ENCODE results near the gene VWF.
"Not testable (repeated sequence)": the region's sequence is repeated elsewhere in the genome, so short reads cannot be mapped to it uniquely, and the experiment has no call there.

VWF gene

GRCh38 chr12:6112004-6112403, 12.5 kb downstream of the VWF start:
- no peak overlapping the region for H3K4me3 ChIP-seq (ENCODE audit: insufficient read length, low read depth)
- H3K9ac ChIP-seq (ENCODE audit: insufficient read length, low read depth) = no peak overlapping the region
- no peaks in the 10 kb centered on the region for H3K9me3 ChIP-seq (ENCODE audit: insufficient read depth, low read length)
- no peak for DNase-seq (ENCODE audit: low read depth, low spot score)
- no peaks in the 10 kb centered on the region for H3K27me3 ChIP-seq (ENCODE audit: insufficient read depth, insufficient read length)
- H3K4me1 ChIP-seq (ENCODE audit: insufficient read depth, insufficient read length) = peaks cover 13% of the 10 kb centered on the region
- TF ChIP-seq ZNF274 (IDR thresholded peaks at IDR 0.05; ENCODE audit: low read depth, low read length) (no peak), YY1 (IDR thresholded peaks at IDR 0.05; ENCODE audit: insufficient read depth, insufficient read length) (no peak), SUZ12 (IDR thresholded peaks at IDR 0.05; ENCODE audit: extremely low read depth, insufficient read depth, insufficient read length) (no peak)
- no peaks in the 10 kb centered on the region for H3K36me3 ChIP-seq (ENCODE audit: insufficient read depth, insufficient read length, low read length)

- Histone ChIP-seq H3K4me3 (ENCODE audit: insufficient read length, low read depth) (no peak overlapping the region), H3K4me1 (ENCODE audit: insufficient read depth, insufficient read length) (peaks cover 4% of the 10 kb centered on the region), H3K36me3 (ENCODE audit: insufficient read depth, insufficient read length, low read length) (no peaks in the 10 kb centered on the region), H3K9ac (ENCODE audit: insufficient read length, low read depth) (no peak overlapping the region), H3K9me3 (ENCODE audit: insufficient read depth, low read length) (no peaks in the 10 kb centered on the region), H3K27me3 (ENCODE audit: insufficient read depth, insufficient read length) (no peaks in the 10 kb centered on the region)
- DNase-seq (ENCODE audit: low read depth, low spot score) = no peak
- TF ChIP-seq ZNF274 (IDR thresholded peaks at IDR 0.05; ENCODE audit: low read depth, low read length) (no peak), YY1 (IDR thresholded peaks at IDR 0.05; ENCODE audit: insufficient read depth, insufficient read length) (no peak), SUZ12 (IDR thresholded peaks at IDR 0.05; ENCODE audit: extremely low read depth, insufficient read depth, insufficient read length) (no peak)
Observed at GRCh38 chr12:6110006-6110405, 14.5 kb downstream of the VWF start.

- DNase-seq (ENCODE audit: low read depth, low spot score) = no peak
Observed at GRCh38 chr12:6106218-6106617, 18.3 kb downstream of the VWF start.

GRCh38 chr12:6104842-6105241, 19.6 kb downstream of the VWF start:
- H3K4me3 ChIP-seq (ENCODE audit: insufficient read length, low read depth) = no peak overlapping the region
- no peaks in the 10 kb centered on the region for H3K36me3 ChIP-seq (ENCODE audit: insufficient read depth, insufficient read length, low read length)
- no peak for DNase-seq (ENCODE audit: low read depth, low spot score)
- no peaks in the 10 kb centered on the region for H3K9me3 ChIP-seq (ENCODE audit: insufficient read depth, low read length)
- no peaks in the 10 kb centered on the region for H3K4me1 ChIP-seq (ENCODE audit: insufficient read depth, insufficient read length)
- TF ChIP-seq SUZ12 (IDR thresholded peaks at IDR 0.05; ENCODE audit: extremely low read depth, insufficient read depth, insufficient read length) (no peak), YY1 (IDR thresholded peaks at IDR 0.05; ENCODE audit: insufficient read depth, insufficient read length) (no peak), ZNF274 (IDR thresholded peaks at IDR 0.05; ENCODE audit: low read depth, low read length) (no peak)
- H3K9ac ChIP-seq (ENCODE audit: insufficient read length, low read depth) = no peak overlapping the region
- no peaks in the 10 kb centered on the region for H3K27me3 ChIP-seq (ENCODE audit: insufficient read depth, insufficient read length)

More at GRCh38 chr12:6106218-6106617, 18.3 kb downstream of the VWF start:
- H3K4me3 ChIP-seq (ENCODE audit: insufficient read length, low read depth) = no peak overlapping the region
- no peaks in the 10 kb centered on the region for H3K4me1 ChIP-seq (ENCODE audit: insufficient read depth, insufficient read length)
- no peak overlapping the region for H3K9ac ChIP-seq (ENCODE audit: insufficient read length, low read depth)
- no peaks in the 10 kb centered on the region for H3K9me3 ChIP-seq (ENCODE audit: insufficient read depth, low read length)
- no peaks in the 10 kb centered on the region for H3K36me3 ChIP-seq (ENCODE audit: insufficient read depth, insufficient read length, low read length)
- no peaks in the 10 kb centered on the region for H3K27me3 ChIP-seq (ENCODE audit: insufficient read depth, insufficient read length)
- TF ChIP-seq ZNF274 (IDR thresholded peaks at IDR 0.05; ENCODE audit: low read depth, low read length) (no peak), YY1 (IDR thresholded peaks at IDR 0.05; ENCODE audit: insufficient read depth, insufficient read length) (no peak), SUZ12 (IDR thresholded peaks at IDR 0.05; ENCODE audit: extremely low read depth, insufficient read depth, insufficient read length) (no peak)

- H3K36me3 ChIP-seq (ENCODE audit: insufficient read depth, insufficient read length, low read length) = no peaks in the 10 kb centered on the region
- H3K9me3 ChIP-seq (ENCODE audit: insufficient read depth, low read length) = no peaks in the 10 kb centered on the region
- no peaks in the 10 kb centered on the region for H3K27me3 ChIP-seq (ENCODE audit: insufficient read depth, insufficient read length)
- no peak for DNase-seq (ENCODE audit: low read depth, low spot score)
- no peak overlapping the region for H3K9ac ChIP-seq (ENCODE audit: insufficient read length, low read depth)
- no peak overlapping the region for H3K4me3 ChIP-seq (ENCODE audit: insufficient read length, low read depth)
- H3K4me1 ChIP-seq (ENCODE audit: insufficient read depth, insufficient read length) = no peaks in the 10 kb centered on the region
- TF ChIP-seq ZNF274 (IDR thresholded peaks at IDR 0.05; ENCODE audit: low read depth, low read length) (no peak), YY1 (IDR thresholded peaks at IDR 0.05; ENCODE audit: insufficient read depth, insufficient read length) (no peak), SUZ12 (IDR thresholded peaks at IDR 0.05; ENCODE audit: extremely low read depth, insufficient read depth, insufficient read length) (no peak)
Observed at GRCh38 chr12:6104027-6104426, 20.4 kb downstream of the VWF start.

- not testable (repeated sequence) for DNase-seq (ENCODE audit: low read depth, low spot score); H3K36me3 ChIP-seq (ENCODE audit: insufficient read depth, insufficient read length, low read length); H3K4me3 ChIP-seq (ENCODE audit: insufficient read length, low read depth); H3K4me1 ChIP-seq (ENCODE audit: insufficient read depth, insufficient read length); H3K9me3 ChIP-seq (ENCODE audit: insufficient read depth, low read length); H3K9ac ChIP-seq (ENCODE audit: insufficient read length, low read depth); H3K27me3 ChIP-seq (ENCODE audit: insufficient read depth, insufficient read length)
Observed at GRCh38 chr12:6102021-6102420, 22.4 kb downstream of the VWF start.

GRCh38 chr12:6099316-6099715, 25.2 kb downstream of the VWF start:
- no peaks in the 10 kb centered on the region for H3K36me3 ChIP-seq (ENCODE audit: insufficient read depth, insufficient read length, low read length)
- H3K4me1 ChIP-seq (ENCODE audit: insufficient read depth, insufficient read length) = no peaks in the 10 kb centered on the region
- no peak overlapping the region for H3K9ac ChIP-seq (ENCODE audit: insufficient read length, low read depth)
- TF ChIP-seq SUZ12 (IDR thresholded peaks at IDR 0.05; ENCODE audit: extremely low read depth, insufficient read depth, insufficient read length) (no peak), YY1 (IDR thresholded peaks at IDR 0.05; ENCODE audit: insufficient read depth, insufficient read length) (no peak), ZNF274 (IDR thresholded peaks at IDR 0.05; ENCODE audit: low read depth, low read length) (no peak)
- H3K27me3 ChIP-seq (ENCODE audit: insufficient read depth, insufficient read length) = no peaks in the 10 kb centered on the region
- H3K9me3 ChIP-seq (ENCODE audit: insufficient read depth, low read length) = no peaks in the 10 kb centered on the region
- no peak for DNase-seq (ENCODE audit: low read depth, low spot score)
- H3K4me3 ChIP-seq (ENCODE audit: insufficient read length, low read depth) = no peak overlapping the region

- Histone ChIP-seq H3K4me3 (ENCODE audit: insufficient read length, low read depth) (no peak overlapping the region), H3K4me1 (ENCODE audit: insufficient read depth, insufficient read length) (peaks cover 15% of the 10 kb centered on the region), H3K9me3 (ENCODE audit: insufficient read depth, low read length) (no peaks in the 10 kb centered on the region), H3K36me3 (ENCODE audit: insufficient read depth, insufficient read length, low read length) (no peaks in the 10 kb centered on the region), H3K27me3 (ENCODE audit: insufficient read depth, insufficient read length) (no peaks in the 10 kb centered on the region), H3K9ac (ENCODE audit: insufficient read length, low read depth) (no peak overlapping the region)
- DNase-seq (ENCODE audit: low read depth, low spot score) = no peak
- TF ChIP-seq SUZ12 (IDR thresholded peaks at IDR 0.05; ENCODE audit: extremely low read depth, insufficient read depth, insufficient read length) = no peak
- no peak for TF ChIP-seq ZNF274 (IDR thresholded peaks at IDR 0.05; ENCODE audit: low read depth, low read length)
- TF ChIP-seq YY1 (IDR thresholded peaks at IDR 0.05; ENCODE audit: insufficient read depth, insufficient read length) = no peak
Observed at GRCh38 chr12:6097411-6097810, 27.1 kb downstream of the VWF start.
